Eye (tissue), 1 donor: ENCODE results near the gene ACTL10.
A peak's percentile ranks its signal among the peaks of the same experiment; 100 is the strongest.
"Not testable (repeated sequence)": the region's sequence is repeated elsewhere in the genome, so short reads cannot be mapped to it uniquely, and the experiment has no call there.

Source experiments
- DNase-seq: peaks from one replicate; pipeline ENCODE4 v3.0.0-alpha.2; 2015

Gene ACTL10

GRCh38 chr20:33679758-33680485, 13.2 kb downstream of the ACTL10 start:
- no peak for DNase-seq

GRCh38 chr20:33680686-33681085, 13.9 kb downstream of the ACTL10 start:
- no peak for DNase-seq

DNA sequence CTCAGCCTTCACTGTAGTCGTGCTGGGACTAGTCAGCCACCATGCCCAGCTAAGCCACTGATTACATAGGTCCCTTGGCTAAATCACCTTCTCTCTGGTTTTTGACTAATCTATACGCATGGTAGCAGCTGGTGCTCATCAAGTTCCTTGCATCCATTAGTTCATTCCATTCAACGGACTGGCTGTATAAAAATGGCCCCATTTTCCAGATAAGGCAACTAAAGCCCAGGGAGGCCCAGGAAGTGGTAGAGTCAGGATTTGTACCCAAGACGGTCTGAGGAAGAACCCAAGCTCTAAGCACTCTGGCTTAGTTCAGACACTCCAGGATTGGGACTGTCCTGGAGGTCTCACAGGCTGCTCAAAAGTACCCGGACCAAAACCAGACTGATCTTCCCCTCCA, 14.5 kb downstream of the ACTL10 start:
- DNase-seq, result no peak

DNA sequence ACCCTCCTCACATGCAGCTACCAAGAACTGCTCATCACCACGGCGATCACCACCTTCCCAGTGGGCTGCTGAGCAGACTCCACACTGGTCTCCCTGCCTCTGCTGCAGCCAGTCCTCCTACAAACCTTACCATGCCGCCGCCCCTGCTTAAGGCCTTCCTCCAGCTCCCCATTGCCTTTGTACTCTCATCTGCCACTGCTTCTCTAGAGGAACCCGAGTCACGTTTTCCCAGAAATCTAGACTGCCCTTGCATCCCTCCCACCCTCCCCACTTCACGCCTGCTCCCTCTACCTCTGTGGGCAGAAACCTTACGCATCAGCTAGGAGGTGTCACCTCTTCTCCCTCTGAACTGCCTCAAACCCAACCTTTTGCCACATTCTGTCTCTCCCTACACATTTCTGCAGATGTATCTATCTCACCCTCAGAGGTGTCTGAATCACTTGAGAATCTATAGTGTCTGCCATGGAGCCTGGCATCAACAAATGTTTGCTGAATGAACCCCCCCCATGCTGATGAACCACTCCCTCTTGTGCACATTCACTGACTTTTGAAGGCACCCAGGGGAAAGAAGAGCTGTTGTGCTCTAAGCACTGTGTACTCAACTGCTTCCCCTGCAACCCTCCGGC, 15.1 kb downstream of the ACTL10 start:
- no peak for DNase-seq

- peak; percentile 85 for DNase-seq
Observed at GRCh38 chr20:33684533-33685327, 18.0 kb downstream of the ACTL10 start.

DNA sequence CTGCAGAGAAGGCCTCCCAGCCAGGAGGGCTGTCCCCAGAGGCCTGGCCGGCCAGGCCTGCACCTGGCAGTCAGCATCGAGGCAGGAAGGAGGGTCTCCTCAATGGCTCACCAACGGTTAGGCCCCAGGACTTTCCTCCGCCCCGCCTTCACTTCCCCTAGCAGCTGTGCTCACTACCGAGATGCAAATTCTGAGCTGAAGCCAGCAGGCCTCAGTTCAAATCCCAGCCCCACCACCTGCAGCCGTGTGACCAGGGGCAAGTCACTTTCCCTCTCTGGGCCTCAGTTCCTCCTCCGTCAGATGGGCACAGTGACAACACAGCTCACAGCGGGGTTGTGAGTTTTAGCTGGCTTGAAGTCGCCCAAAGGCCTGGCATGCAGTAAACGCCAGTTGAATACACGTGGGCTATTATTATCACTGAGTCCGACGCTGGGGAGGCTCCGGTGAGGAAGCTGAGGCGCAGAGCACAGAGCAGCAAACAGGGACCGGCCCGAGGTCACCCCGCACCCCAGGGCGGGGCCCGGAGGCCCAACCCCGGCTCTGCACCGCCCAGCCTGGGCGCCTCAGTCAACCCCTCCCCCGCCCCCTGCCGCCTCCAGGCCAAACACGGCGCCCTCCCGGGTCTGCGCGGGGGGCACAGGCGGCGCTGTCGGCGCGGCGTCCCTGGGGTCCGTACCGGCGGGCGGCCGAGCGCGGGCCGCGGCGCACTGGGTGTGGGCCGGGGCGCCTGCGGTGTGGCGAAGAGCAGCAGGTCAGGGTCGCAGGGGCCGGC, 18.8 kb downstream of the ACTL10 start:
- no peak for DNase-seq

DNA sequence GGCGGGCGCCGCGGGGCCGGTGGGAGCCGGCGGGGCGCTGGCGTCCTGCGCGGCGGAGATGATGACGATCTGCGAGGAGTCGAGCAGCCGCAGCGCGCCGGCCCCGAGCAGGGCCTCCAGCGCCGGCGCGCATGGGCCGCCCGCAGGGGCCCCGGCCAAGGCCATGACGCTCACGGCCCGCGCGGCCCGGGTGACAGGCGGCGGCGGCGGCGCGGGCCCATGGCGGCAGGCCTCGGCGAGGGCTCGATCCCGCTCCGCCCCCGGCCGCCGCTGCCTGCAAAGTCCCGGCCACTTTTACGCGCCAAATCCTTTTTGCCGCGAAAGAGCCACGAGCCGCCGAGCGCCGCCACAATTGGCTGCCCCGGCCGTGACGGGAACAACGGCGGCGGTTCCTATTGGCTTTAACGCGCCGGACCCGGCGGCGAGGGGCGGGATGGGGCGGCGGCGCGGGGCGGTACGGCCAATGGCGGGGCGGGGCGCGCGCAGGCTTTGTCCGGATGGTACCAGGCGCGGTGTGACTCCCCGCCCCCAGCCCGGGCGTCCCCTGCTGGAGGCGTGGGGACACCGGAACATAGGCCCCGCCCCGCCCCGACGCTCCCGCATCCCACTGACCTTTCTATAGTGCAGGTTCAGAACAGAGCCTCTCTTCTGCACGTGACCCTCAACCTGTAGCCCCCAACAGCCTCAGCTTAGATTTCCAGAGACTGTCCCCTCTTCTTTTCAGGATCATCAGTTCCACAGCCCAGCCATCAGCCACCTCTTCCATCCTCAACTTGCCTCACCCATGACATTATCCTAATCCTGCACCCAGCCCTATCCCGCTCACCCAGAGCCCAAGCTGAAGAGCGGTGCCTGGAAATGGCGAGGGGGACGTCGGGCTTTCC, 19.6 kb downstream of the ACTL10 start, which contains the start of gene E2F1:
Gene E2F1 (minus strand): TSS at position 286 of the 884 bp plus-strand sequence. CDS start 121 bp downstream, at position 165.
- peak; percentile 98 for DNase-seq

- DNase-seq, result no peak
Observed at GRCh38 chr20:33686984-33687366, 20.2 kb downstream of the ACTL10 start.

DNA sequence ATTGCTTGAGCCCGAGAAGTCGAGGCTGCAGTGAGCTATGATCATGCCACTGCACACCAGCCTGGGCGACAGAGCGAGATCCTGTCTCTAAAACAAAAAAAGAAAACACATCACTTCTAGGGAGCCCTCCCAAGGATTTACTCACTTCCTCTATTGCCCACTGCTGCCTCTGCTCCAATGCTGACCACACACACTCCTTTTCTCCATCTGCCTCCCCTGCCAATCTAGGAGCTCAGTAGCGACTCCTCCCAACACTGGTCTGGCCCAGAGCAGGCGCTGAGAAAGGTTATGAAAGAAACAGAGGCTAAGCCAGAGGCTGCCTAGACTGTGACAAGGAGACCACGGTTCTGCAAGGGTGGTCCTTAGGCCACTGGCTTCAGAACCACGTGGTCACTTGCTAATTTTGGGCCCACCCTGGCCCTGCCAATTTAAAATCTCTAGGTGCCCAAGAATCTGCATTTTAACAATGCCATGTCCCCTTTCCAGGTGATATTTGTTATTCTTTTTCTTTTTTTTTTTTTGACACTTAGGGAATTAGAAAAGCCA, 20.7 kb downstream of the ACTL10 start:
- no peak for DNase-seq

DNA sequence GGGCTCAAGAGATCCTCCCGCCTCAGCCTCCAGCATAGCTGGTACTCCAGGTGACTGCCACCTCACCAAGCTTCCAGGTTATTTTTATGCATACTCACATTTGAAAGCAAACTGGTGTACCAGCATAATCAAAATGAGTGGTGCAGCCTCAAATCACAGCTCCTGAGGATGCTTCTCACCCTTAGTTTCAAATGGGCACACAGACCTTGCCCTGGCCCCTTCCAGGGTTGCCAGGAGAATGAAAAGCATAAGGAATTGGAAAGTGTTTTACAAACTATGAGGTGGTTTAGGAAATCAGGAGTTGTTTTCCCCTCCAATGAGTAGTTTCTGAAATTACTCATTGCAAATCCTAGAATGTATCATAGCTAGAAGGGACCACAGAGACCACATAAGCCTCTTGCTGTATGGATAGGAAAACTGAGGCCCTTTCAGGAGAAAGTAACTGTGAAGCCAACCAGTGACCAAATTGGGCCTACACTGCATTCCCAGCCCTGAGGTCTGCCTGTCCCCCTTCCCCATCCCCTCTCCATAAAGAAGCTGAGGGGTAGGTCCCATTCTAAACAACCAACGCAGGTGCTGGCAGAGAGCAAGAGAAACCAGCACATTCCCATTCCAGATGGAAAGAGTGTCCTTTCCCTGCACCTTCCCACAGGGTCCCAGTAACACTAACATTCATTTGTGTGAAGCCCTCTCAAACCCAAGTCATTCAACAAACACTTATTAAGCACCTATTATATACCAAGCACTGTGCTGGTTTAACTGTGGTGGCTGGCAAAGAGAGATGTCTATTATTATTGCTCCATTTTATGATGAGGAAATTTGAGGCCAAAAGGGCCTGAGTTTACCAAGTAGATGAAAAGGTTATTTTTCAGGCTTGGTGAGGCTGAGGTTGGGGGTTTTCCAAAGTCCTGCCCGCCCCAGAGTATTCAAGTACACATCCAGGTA, 21.5 kb downstream of the ACTL10 start:
- no peak for DNase-seq

DNA sequence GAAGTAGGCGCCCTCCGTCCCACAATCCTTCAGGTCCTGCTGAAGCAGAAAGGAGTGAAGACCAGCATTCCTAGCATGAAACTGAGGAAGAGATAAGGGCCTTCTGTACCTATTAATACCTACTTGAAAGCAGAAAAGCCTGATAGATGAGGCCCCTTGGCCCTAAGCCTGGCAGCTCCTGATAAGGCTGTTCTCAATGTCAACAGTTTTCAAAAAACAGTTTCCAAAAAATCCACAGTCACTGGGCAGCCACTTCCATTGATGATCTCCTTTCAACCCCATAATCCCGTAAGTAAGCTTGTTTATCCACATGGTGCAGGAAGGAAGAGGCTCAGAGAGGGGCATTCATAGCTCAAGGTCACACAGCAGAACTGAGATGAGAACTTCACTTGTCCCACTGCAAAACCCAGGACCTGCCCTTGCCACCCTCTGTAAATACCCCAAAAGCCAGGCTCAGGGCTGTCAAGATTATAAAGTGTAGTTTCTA, 22.2 kb downstream of the ACTL10 start:
- DNase-seq, result no peak

GRCh38 chr20:33689493-33689892, 22.8 kb downstream of the ACTL10 start:
- no peak for DNase-seq

GRCh38 chr20:33689973-33690372, 23.2 kb downstream of the ACTL10 start:
- no peak for DNase-seq

- DNase-seq, result peak; percentile 67
Observed at GRCh38 chr20:33693289-33693688, 26.5 kb downstream of the ACTL10 start.

GRCh38 chr20:33693741-33694638, 27.2 kb downstream of the ACTL10 start:
- DNase-seq, result peak; percentile 83

GRCh38 chr20:33694639-33695012, 27.9 kb downstream of the ACTL10 start:
- no peak for DNase-seq

DNA sequence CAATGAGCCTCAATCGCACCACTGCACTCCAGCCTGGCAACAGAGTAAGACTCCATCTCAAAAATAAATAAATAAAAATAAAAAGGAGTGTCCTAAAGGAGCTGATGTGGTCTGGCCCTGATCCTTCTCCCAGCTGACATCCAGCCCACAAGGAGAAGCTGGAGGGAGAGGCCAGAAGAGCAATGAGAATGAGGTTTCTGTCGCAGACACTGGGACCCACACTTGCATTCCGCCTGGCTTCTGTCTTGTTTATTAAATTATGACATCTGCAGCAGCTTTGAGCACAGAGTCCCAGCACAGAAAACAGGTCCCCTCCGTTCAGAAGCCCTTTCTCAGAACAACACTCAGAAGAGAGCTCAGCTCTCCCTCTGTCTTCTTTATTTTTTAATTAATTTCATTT, 29.7 kb downstream of the ACTL10 start:
- DNase-seq, result no peak

DNA sequence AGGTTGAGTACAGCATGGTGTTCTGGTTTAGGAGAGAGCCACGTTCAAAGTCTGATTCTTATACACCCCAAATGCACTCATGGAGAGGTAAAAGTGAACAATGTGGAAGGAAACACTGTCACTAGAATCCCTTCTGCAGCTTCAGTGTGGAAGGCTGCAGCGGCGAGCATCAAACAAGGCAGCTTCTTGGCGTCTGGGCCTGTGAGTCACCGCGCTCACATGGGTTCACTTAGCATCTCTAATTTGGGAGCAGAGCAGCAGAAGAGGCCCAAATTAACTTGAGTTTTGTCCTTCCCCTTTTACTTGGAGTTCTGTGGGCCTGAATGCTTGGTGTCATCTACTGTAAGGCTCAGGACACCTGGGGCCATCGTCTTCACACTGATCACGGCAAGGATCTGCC, 30.4 kb downstream of the ACTL10 start:
- DNase-seq, result peak; percentile 52

- not testable (repeated sequence) for DNase-seq
Observed at GRCh38 chr20:33698966-33699365, 32.2 kb downstream of the ACTL10 start.
